ENCODE measurements around the gene C14orf180. TPM values are rescaled to one million over a fixed set of nuclear protein-coding genes. Genes with fewer than 3 reads are reported as not detected.

C14orf180 gene
- total and polyA plus RNA-seq, 2 of the 8 experiments (the other 6 are each of a cell fraction or from before 2014, with no cell fraction given) = not detected

- Histone ChIP-seq H3K4me1 (replicated peaks in 1 of 4; ENCODE audit: control insufficient read depth in 3 of 4, insufficient read depth in 4 of 4, low read length in 3 of 4) (no peaks in the 10 kb centered on the region), H2BK15ac (ENCODE audit: low read length) (no peak overlapping the region), H3K36me3 (ENCODE audit: control insufficient read depth in 2 of 4, insufficient read depth in 4 of 4, low read length in 3 of 4) (no peaks in the 10 kb centered on the region), H3K14ac (ENCODE audit: insufficient read length) (no peak overlapping the region), H3K56ac (replicated peaks; ENCODE audit: insufficient read length, low read depth, low read length) (no peak overlapping the region), H3K4me2 (ENCODE audit: insufficient read depth in 1 of 2, low read depth in 2 of 2, low read length in 2 of 2) (no peak overlapping the region), H3K9me3 (ENCODE audit: insufficient read depth in 2 of 2, low read depth in 1 of 2, low read length in 1 of 2) (no peaks in the 10 kb centered on the region), H2BK12ac (ENCODE audit: low read depth, low read length) (peak overlapping the region; percentile 17; the same call in 1 of the 2 replicates), H4K8ac (ENCODE audit: extremely low read depth, insufficient read depth, low read length) (no peak overlapping the region; the same call in 1 of the 2 replicates), H3K23me2 (ENCODE audit: low read depth, low read length) (peaks cover 3% of the 10 kb centered on the region; the same call in 1 of the 2 replicates), H3K79me1 (ENCODE audit: low read depth, low read length) (no peaks in the 10 kb centered on the region), H4K91ac (replicated peaks; ENCODE audit: insufficient read length, low read length) (no peak overlapping the region), H3K4me3 (ENCODE audit: extremely low read depth in 1 of 4, insufficient read depth in 2 of 4, low read depth in 3 of 4, low read length in 4 of 4) (no peak overlapping the region), H2AFZ (ENCODE audit: low read length) (no peak overlapping the region), H2AK5ac (ENCODE audit: low read depth, low read length) (no peak overlapping the region), H3K79me2 (ENCODE audit: control insufficient read depth in 1 of 2, insufficient read depth in 2 of 2, low read length in 2 of 2) (no peaks in the 10 kb centered on the region), H2BK20ac (ENCODE audit: low read length) (no peak overlapping the region), H3K18ac (ENCODE audit: extremely low read depth, low read length) (no peak overlapping the region), H3K23ac (ENCODE audit: insufficient read length) (no peak overlapping the region), H3K9ac (replicated peaks in 1 of 4; ENCODE audit: extremely low read depth in 1 of 4, low read depth in 3 of 4, low read length in 3 of 4) (no peak overlapping the region), H4K20me1 (replicated peaks in 1 of 2; ENCODE audit: control insufficient read depth in 1 of 2, insufficient read depth in 2 of 2, low read length in 2 of 2) (peaks cover 0 to 3% of the 10 kb centered on the region in 2 experiments), H4K5ac (ENCODE audit: insufficient read length, low read depth, low read length) (no peak overlapping the region), H2BK120ac (replicated peaks; ENCODE audit: low read depth, low read length) (no peak overlapping the region), H2BK5ac (ENCODE audit: low read depth, low read length) (no peak overlapping the region), H3K27ac (ENCODE audit: low read depth, low read length) (no peak overlapping the region), H3K27me3 (replicated peaks in 1 of 4; ENCODE audit: control insufficient read depth in 3 of 4, extremely low read depth in 1 of 4, insufficient read depth in 3 of 4, low read length in 3 of 4) (no peaks in the 10 kb centered on the region), H3K4ac (replicated peaks; ENCODE audit: insufficient read length, low read depth, low read length) (no peak overlapping the region)
- DNase-seq (ENCODE audit: low read depth in 1 of 2, low spot score in 2 of 2) = no peak
- POLR2A ChIA-PET (ENCODE audit: partially characterized antibody) = interaction anchor here (1.5 kb wide), 1 partner anchor 8 kb away, joined by 3 read pairs; no protein-coding TSS in a partner anchor
- FAIRE-seq = no peak
- CTCF ChIA-PET (ENCODE audit: partially characterized antibody) = interaction anchor here (0.7 to 1.8 kb wide), 4 partner anchors 11 to 504 kb away, joined by 3 to 5 read pairs (median 4); no protein-coding TSS in a partner anchor
- 92% methylated on average over 9 of the region's 9 CpGs; no CpG with 5 or more reads in 1 of the 2 experiments for whole genome bisulfite sequencing, 2 experiments (ENCODE audit: extremely low coverage in 1 of 2, insufficient coverage in 1 of 2, insufficient read length in 1 of 2, insufficient replicate concordance in 2 of 2, low coverage in 1 of 2, low lambda C conversion rate in 2 of 2, missing lambda C conversion rate in 1 of 2)
- no peak for TF ChIP-seq KDM1A (IDR thresholded peaks at IDR 0.05; ENCODE audit: borderline replicate concordance, low read length)
- no peak for TF ChIP-seq TBP (IDR thresholded peaks at IDR 0.05; ENCODE audit: low read depth, low read length)
- no peak for TF ChIP-seq SIN3A (conservative IDR thresholded peaks at IDR 0.05 in 1 of 2, IDR thresholded peaks at IDR 0.05 in 1 of 2; ENCODE audit: low read depth in 1 of 2, low read length in 2 of 2)
- no peak for TF ChIP-seq USF2 (IDR thresholded peaks at IDR 0.05; ENCODE audit: low read length)
- TF ChIP-seq MAX (IDR thresholded peaks at IDR 0.05) = no peak
- TF ChIP-seq SP4 (IDR thresholded peaks at IDR 0.05; ENCODE audit: low read length) = no peak
- TF ChIP-seq E2F6 (IDR thresholded peaks at IDR 0.05) = no peak
- no peak for TF ChIP-seq HDAC2 (IDR thresholded peaks at IDR 0.05; ENCODE audit: borderline replicate concordance in 1 of 2, low read depth in 2 of 2, low read length in 2 of 2)
- no peak for TF ChIP-seq SAP30 (IDR thresholded peaks at IDR 0.05; ENCODE audit: insufficient read depth, insufficient replicate concordance, low read length)
- TF ChIP-seq CHD1 (IDR thresholded peaks at IDR 0.05; ENCODE audit: low read depth, low read length) = no peak
These were observed 2.0 kb downstream of the C14orf180 start for GRCh38 chr14:104581521-104581920.
